Activated CD4-positive, alpha-beta T cell treated with anti-CD3 and anti-CD28 coated beads for 1 hour (primary cell): ENCODE data around the gene ODF2L.
"Not testable (repeated sequence)": the region's sequence is repeated elsewhere in the genome, so short reads cannot be mapped to it uniquely, and the experiment has no call there.

Source experiments
- DNase-seq: peaks from one replicate; pipeline ENCODE4 v3.0.0-alpha.2; 2020

The ODF2L gene

DNA sequence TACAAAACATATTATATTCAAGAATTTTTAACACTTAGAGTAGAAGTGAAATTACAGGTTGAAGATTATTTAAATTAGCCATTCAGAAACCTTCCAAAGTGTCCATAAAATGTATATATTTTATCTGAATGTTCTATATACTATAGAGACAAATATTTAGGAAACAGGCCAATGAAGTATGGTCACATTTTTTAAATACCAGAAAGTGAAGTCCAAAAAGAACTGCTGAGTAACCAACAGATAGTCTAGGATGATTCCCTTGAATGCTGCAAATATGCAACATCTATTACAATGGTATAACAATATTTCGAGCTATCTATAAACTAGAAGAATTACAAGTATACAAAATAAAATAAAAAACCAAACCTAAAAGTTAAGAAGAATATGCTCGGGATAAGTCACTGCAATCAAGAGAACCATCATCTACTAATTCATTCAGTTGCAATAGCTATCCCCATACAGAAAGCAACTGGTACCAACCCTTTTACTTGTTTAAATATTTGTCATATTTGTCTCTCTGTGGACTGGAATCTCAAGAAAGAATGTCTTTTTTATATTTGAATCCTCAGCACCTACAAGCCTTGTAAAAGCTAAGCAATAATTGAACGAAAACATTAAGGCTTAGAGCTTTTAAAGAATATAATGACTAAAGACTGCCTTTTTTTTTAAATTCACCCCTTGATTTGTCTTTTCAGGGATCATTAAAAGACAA is 8.1 kb downstream of the ODF2L start:
- DNase-seq: no peak

DNA sequence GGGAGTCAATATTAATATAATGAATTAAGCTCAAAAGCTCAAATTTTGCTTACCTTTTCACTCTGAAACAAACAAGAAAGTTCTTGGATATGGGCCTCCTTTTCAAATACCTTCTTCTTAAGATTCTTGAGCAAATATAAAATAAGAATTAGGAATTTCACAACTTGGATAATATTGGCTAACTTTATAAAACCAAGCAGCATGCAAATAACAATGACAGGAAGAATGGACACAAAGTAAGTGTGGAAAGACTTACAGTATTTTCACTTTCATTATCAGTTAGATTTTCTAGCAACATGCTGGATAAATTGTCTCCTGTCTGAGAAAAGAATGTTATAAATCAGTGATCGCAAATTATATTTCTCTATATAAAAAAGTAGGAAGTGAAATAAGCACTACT is 13.2 kb downstream of the ODF2L start:
- no peak for DNase-seq

DNA sequence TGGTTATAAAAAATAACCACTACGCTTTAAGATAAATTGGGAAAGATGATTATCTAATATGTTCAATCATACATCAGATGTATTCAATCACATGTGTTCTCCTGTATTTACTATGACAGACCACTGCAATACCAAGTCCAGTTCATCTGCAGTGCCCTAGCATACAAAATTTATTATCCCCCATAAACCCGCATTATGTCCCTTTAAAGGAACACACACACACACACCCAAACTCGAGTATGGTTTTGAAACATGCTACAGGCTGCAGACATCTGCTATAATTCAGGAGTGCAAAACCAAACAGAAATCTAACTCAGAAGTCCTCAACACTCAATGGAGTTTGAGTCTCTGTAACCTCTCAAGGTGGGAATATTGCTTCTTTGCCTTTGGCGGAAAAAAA is 14.9 kb downstream of the ODF2L start:
- DNase-seq: no peak

DNA sequence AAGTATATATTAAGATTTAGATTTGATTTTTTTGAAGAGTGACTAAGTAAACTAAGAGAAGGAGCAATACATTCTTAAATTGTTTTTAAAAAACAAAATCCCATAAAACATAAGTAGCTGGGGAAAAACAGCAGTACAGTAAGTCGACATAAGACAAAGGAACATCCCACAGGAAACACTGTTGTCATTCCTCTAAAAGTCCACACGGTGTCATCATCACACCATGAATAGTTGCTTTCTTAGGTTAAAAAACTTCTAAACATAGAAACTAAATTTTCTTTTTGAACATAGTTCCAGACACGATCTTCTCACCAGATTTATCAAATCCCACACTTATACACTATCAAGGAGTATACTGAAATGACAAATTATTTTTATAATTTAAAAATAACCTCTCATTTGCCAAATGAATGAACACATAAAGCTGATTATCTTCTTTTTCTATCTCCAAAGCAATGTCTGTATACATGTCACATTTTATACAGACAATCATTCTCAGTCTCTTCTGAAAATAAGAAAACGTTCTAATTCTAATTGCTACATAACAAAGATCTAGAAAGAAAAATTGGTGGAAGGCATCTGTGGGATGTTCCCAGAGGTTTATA is 15.8 kb downstream of the ODF2L start:
- DNase-seq: no peak

DNA sequence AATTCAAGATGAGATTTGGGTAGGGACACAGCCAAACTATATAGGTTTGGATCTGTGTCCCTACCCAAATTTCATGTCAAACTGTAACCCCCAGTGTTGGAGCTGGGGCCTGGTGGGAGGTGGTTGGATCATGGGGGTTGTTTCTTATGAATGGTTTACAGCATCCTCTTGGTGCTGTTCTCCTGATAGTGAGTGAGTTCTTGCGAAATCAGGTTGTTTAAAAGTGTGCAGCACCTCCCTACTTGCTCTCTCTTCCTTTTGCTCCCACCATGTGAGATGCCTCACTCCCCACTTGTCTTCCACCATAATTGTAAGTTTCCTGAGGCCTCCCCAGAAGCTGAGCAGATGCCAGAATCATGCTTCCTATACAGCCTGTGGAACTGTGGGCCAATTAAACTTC is 17.3 kb downstream of the ODF2L start:
- no peak for DNase-seq

DNA sequence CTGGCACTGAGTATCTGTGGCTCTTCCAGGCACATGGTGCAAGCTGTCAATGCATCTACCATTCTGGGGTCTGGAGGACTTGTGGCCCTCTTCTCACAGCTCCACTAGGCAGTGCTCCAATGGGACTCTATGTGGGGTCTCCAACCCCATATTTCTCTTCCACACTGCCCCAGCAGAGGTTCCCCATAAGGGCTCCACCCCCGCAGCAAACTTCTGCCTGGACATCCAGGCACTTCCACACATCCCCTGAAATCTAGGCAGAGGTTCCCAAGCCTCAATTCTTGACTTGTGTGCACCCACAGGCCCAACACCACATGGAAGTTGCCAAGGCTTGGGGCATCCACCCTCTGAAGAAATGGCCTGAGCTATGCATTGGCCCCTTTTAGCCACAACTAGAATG is 18.8 kb downstream of the ODF2L start:
- DNase-seq: no peak

DNA sequence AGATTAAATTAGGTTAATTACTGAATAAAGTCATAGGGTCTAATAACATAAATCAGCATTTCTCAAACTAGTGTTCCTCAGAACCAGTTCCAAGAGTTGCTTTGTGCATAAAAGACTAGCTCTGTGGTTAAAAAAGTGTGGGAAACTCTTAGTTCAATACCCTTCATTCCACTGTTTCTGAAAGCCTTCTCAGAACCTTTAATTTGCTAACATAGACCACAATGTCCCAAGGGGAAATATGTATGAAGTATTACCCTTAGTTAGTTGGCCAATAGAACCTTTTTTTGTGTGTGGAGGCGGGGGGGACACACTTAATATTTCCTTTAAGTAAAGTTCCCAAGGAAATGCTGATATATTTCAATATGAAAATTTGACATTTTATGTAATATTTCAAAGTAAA is 20.4 kb downstream of the ODF2L start:
- no peak for DNase-seq

DNA sequence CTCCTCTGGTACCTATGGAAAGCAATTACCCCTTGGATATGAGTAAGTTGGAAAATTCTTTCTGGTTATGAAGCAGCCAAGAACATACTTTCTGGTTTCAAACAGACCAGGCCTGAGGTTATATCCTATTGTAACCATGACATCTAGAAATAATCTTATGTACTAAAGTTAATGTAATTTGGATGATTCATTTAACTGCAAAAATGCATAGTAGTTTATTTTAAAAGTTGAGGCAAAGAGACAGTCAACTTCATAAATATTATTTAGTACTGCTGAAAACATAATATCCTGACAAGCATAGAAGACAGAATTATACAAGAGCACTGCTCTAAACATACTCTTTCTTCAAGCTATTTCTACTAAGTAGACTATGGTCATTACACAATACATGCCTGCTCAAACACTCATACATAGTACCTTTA is 25.5 kb downstream of the ODF2L start:
- DNase-seq: no peak

DNA sequence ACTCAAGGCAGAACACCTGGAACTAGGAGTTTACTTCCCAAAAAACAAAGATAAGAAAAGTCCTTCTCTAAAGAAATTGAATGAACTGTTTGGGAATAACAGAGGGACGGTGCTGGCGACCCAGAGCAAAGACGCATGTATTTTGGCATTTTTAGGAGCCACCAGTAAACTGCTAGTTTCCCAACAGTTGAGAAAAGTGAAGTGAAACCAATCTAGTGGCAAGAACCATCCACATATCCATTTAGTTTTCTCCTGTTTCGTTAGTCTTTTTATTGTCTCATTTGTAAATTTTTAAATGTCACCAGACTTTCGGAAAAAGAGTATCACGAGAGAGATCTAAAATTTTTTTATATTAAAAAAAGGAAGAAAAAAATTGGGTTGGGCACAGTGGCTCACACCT is 30.2 kb downstream of the ODF2L start:
- DNase-seq: no peak

DNA sequence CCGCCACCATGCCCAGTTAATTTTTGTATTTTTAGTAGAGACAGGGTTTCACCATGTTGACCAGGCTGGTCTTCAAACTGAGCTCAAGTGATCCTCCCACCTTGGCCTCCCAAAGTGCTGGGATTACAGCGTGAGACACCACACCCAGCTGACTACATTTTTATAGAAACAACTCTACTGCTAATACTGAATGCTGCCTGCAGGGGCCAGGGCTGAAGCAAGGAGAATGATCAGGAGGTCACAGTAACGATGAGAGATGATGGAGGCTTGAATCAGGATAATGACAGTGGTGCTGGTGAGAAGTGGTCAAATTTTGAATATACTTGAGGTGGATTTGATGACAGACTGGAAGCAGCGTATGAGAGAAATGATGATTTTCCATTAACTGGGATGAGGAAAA is 33.3 kb downstream of the ODF2L start:
- no peak for DNase-seq

DNA sequence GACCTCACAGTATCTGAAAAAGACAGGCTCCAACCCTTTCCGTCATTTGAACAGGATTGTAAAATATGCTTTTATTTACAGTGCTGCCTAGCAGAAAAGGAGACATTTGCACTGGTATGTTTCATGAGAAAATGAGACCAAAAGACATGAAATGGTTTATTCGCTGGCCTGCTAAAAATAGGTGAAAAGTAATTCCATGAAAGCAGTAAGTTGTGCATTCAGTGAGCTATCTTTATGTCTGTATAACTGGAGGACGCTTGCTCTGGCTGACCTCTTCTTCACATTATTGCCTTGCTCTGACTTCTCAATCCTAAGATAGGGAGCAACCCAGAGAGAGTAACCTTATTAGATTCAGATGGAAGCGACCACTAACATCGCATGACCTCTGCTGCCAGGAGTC is 38.3 kb downstream of the ODF2L start:
- DNase-seq: no peak

DNA sequence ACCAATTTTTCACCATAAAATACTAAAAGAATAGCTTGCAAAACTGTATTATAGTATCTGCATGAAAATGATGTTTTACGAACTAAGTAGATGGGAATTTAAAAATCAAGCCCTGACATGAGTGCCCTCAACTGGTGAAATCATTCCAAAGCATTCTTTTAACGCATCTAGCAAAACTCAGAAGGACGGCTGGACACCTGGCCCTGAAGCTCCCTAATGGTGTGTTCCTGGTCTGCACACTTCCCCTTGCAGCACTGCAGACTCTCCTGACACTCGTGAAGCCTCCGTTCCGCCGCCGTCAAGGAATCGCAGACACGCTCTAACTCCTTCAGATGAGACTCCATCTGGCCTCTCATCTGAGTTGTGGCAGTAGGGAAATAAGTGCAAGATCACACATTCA is 39.9 kb downstream of the ODF2L start:
- DNase-seq: no peak

DNA sequence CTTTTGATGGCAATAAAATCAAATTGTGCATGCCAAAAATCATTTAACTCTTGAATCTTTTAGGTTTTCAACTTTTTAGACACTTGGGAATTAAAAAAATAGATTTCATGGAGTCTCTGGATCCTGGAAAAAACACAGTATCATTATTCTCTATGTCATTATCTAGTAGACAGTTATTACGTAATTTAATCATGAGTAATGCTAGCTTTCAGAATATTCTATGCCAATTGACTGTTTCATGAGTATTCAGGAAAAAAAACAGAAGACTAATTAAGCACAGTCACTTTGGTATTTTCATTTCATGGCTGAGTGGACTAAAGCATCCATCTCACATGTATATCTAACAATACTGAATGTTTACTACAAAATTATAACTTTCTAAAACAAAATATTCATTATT is 44.0 kb downstream of the ODF2L start:
- no peak for DNase-seq

DNA sequence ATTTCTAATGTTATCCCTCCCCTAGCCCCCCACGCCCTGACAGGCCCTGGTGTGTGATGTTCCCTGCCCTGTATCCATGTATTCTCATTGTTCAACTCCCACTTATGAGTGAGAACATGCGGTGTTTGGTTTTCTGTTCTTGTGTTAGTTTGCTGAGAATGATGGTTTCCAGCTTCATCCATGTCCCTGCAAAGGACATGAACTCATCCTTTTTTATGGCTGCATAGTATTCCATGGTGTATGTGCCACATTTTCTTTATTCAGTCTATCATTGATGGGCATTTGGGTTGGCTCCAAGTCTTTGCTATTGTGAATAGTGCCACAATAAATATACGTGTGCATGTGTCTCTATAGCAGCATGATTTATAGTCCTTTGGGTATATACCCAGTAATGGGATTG is 45.9 kb downstream of the ODF2L start:
- DNase-seq: not testable (repeated sequence)

DNA sequence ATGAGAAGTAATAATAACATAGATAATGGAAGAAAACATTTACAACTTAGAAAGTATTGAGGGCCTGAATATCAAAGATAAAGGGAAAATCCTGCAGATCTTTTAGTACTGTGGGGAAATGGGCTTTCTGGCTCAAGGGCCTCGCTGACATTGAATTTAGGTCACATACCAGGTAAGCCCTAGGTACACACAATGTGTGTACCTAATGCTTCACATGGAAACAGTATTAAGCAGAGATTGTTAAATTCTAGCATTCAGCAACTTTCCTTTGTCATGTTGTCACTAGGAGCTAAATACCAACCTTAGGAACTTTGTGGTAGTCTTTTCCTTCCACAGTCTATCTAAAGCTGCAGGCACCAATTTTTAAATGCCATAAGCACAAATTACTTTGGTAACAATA is 49.7 kb downstream of the ODF2L start:
- no peak for DNase-seq

DNA sequence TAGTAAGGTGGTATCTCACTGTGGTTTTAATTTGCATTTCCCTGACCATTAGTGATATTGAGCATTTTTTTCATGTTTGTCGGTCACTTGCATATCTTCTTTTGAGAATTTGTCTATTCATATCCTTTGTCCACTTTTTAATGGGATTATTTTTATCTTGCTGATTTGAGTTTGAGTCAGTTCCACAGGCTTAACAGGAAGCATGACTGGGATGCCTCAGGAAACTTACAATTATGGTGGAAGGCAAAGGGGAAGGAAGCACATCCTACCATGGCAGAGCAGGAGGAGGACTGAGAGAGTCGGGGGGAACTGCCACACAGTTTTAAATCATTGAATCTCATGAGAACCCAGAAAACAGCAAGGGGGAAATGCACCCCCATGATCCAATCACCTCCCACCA is 51.1 kb downstream of the ODF2L start:
- no peak for DNase-seq

DNA sequence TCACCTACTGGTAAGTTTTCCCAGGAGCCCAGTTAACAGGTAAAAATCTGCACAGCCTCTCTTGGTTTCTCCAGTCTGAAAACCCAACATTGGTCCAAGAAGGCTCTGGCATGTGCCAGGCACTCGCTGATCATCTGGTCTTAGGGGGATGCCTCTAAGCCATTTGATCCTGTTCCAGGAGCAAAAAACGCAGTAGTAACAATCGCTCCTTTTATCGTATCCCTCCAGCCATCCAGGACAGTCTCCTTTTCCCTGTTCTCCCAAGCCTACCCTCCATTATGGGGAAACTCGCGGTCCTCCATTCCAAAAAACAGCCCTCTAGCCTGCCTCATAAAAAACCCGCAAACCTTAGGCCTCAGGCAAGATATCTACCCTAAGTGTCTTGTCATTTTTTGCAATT is 56.2 kb downstream of the ODF2L start:
- DNase-seq: no peak

DNA sequence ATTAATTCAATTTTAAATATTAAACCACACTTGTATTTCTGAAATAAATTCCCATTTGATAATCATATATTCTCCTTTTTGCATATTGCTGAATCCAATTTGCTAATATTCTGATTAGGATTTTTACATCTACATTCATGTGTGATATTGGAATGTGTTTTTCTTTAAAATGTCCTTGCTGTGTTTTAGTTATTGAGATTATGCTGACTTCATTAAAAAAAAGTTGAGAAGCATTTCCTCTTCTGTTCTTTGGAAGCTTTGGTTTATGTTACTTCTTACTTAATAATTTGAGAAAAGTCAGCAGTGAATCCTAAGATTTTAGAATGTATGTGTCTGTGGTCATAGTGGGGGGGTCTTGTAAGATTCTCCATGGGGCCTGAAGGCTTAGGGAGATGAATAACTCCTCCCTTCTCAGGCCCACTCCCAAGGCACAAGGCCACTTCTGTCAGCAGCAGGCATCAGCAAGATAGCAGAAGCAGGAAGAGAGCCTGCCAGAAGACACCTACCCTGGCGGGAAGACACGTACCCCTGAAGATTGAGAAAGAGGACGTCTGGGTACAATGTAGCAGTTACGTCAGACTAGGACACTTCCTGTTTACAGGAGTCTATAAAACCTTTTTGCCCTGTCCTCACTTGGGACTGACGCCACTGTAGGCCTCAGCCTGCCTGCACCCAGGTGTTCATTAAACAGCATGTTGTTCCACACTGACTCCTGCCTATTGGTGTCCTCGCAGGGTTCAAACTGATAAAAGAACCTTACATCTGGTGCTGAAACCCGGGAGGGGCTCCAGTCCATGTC is 56.9 kb downstream of the ODF2L start:
- no peak for DNase-seq

DNA sequence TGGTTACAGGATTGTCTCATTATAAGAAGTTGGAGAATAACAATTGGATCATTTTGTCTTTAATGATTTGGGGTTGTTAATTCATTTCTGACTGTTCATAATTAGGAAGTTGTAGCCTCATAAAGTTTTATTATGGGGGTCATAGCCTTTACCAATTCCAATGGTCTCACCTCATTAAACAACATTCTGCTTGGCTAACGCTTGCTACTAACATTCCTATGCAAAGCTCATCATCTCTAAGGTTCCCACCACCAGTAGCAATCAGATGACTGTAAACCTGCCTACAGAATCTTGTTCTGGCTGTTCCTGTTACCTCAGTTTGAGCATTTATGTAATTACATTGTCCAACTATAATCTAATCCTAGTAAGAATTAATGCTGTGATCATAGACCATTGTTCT is 60.2 kb downstream of the ODF2L start:
- no peak for DNase-seq

DNA sequence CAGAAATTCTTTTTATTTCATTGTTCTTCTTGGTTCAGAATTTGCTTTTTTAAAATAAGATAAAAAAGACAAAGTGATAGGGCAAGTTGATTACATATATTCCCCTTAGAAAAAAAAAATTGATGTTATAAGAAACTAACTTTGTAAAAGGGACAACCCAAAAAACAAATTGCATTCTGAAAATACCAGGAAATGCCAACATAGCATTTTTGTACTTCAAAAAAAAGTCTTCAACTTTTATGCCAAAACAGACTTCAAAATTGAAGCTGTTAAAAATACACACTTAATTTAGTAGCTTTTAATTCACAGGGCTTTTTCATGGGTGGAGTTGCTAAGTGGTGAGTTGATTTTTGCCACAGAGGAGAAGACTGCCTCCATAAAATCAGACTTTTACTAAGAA is 70.9 kb downstream of the ODF2L start:
- DNase-seq: no peak

DNA sequence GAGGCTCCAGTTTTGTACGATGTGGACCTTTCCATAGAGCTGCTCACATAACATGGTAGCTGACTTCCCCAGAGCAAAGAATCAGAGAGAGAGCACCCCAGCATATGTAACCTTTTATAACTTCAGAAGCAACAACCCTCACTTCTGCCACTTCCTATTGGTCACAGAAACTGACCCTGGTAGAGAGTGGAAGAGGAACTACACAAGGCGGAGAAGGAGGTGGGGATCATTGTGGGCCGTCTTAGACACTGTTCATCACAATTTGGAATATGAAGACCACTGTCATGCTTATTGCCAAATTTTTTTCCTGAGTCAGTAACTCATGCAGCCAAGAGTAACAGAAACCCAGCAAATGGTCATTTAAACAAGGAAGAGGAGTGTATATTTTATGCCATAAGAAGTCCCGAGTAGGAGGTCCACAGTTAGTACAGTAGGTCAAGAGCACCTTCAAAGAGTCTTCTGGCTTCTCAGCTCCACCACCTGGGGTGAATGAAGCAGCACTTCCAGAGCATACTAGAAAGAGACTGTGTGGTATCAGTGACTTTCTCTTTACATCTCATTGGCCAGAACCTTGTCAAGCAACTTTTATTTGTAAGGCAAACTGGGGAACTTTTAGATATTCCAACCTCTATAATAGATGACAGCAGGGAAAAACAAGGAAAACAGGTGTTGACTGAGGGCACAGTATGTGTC is 71.8 kb downstream of the ODF2L start:
- no peak for DNase-seq

DNA sequence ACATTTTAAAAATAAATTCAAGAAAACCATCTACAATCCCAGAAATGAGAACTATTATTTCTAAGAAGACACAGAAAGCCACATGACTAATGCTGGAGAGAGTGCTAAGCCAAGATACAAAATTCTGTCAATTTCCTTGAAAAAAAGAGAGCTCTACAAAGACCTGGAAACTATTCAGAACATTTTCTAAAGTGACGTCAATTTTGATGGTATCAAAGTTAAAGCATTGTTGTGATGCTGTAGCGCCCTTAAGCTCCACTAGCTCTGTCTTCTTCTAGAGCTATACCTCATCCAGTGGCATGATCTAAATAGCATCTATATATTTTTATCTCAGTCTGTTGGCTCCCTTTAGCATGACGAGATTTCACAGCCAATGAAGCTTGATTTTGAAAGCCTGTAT is 73.9 kb downstream of the ODF2L start:
- no peak for DNase-seq

DNA sequence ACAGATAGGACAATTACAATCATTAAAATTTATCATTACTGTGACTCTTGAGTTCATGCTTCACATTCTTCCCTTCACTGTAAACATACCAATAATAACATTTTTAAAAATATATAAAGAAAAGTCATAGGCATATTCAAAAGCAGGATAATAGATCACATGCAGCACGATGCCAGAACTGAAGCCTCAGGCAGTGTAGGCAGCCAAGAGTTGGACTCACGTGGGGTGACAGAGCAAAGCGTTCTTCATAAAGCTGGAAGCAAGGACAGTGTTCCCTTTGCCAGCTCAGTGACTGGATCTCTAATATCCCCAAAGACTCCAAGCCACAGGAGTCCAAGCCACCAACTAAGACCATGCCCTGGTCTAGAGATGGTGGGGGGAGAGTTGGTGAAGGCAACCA is 77.7 kb downstream of the ODF2L start:
- DNase-seq: no peak

DNA sequence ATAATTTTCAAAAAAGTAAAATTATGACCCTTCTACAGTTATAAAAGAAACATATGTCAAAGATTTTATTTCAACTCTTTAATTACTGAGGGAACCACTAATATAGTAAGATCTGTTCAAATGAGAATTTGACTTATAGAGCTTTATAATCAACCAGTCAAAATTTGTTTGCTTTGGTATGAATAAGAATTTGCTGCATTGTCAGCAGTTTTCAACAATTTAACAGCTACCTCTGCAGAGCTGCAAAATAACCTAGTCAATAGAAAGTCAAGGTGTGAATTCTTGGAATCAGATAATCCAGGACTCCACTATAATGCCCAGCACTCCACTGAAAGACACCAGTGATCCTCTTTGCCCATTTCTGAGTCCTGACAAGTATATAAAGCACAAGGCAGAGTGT is 78.2 kb downstream of the ODF2L start:
- no peak for DNase-seq
